ENCODE data around the gene TM7SF2.

- no peak for TF ChIP-seq EZH2phosphoT487 (IDR thresholded peaks at IDR 0.05; ENCODE audit: low read length)
- no peak for TF ChIP-seq CTCF (IDR thresholded peaks at IDR 0.05; ENCODE audit: low read length)
Observed at GRCh38 chr11:65113361-65113756, 1.7 kb downstream of the TM7SF2 start.

Measured in MM.1S (cell line).